ENCODE measurements around the gene RORC.

The RORC gene

GRCh38 chr1:151847867-151848596, 16.4 kb upstream of the RORC start:
- DNase-seq, result no peak

DNA sequence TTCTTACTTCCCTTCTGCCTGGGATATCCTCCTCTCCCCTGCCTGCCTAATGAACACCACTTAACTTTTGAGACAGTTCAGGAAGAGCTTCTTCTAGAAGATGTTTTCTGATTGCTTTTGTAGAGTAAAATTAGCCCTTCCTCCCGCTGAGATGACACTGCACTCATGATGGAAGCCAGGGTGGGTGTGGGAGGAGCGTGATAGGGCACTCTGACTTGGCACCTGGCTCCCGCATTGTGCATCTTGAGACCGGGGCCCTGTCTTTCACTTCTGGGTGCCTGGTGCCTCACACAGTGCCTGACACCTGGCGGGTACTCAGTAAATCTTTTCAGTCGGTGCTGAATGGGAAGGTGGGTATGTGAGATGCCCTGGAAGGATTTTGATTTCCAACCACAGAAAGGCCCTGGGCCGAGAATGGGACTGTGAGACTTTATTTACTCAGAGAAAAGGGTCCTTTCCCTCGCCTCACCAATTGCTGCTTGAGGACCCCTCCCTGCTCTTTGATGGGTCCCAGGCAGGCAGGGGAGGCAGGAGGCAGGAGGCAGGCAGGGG, 15.2 kb upstream of the RORC start:
- DNase-seq, result no peak

- DNase-seq, result no peak
Measured at GRCh38 chr1:151846062-151846568, 14.5 kb upstream of the RORC start.

GRCh38 chr1:151843398-151843797, 11.8 kb upstream of the RORC start:
- no peak for DNase-seq

DNA sequence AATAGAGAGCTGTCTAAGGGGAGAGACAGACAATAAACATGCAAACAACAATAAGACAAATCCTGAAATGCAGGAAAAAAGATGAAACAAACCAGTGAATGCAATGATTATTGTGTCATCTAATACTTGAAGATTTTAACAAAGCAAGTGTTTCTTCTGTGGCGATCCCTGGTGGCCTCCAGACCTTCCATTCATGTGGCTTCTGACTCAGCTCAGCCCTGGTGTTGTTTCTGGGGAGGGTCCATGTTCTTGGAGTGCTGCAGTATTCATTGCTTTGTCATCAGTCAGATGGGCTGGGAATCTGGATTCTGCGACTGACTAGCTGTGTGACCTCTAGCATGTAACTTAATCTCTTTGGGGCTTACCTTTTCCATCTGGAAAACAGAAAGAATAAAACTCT, 9.5 kb upstream of the RORC start:
- no peak for DNase-seq

DNA sequence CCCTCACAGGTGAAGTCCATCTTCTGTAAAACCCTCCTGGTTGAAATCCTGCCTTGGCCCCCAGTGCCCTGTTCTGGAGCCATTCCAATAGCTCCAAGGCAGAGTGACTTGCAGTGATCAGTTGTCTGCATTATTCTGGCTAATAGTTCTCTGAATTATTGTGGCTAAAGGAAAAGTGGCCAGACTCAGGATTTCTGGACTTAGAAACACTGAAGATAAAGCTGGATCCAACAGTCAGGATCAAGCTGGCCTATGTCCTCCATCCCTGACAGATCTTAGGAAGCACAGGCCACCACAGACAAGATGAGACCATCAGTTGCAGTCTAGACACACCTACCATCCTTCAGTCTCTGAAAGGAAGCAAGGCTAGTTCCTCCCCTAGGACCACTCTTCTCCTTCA, 8.8 kb upstream of the RORC start:
- no peak for DNase-seq

GRCh38 chr1:151839457-151840403, 8.1 kb upstream of the RORC start, which contains the start of gene C2CD4D:
Gene C2CD4D, minus strand, starts transcription at chr1:151839820. Its CDS starts 831 bp downstream, at chr1:151838989.
- peak; percentile 78 for DNase-seq

GRCh38 chr1:151839082-151839412, 7.4 kb upstream of the RORC start:
- DNase-seq, result no peak

DNA sequence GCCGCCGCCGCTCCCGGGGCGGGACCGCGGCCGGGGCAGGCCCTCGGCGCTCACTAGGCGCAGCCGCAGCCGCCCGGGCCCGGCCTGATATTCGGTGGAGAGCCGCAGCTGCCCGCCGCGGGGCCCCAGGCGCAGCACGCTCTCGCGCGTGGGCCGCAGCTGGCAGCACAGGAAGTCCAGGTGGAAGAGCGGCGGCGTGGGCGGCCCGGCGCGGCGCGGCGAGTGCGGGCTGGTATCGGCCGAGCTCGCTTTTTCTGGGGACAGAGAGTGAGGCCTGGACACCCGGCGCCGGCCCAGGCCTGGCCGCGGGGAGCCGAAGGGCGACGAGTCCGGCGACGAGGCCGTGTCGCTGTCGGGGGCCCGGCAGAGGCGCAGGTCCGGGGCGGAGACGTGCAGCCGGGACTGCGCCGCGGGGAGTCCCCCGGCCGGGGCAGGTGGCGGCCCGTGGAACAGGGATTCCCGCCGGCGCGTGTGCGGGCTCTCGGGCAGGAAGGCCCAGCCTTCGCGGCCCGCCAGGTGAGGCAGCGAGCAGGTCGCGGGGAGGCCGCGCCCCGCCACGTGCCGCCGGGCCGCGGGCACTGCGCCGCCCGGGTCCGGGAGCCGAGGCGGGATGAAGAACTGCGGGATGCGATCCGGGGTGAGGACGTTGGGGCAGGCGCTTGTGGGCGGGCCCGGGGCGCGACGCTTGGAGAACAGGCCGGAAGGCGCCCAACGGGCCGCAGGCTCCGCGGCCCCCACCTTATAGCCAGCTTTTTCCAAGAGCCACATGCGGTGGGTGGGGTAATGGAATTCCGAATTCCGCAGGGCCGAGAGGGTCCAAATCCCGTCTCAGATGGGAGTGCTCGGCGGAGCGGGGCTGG, 6.8 kb upstream of the RORC start:
- peak; percentile 51 for DNase-seq

- no peak for DNase-seq
Measured at GRCh38 chr1:151837884-151838221, 6.3 kb upstream of the RORC start.

DNA sequence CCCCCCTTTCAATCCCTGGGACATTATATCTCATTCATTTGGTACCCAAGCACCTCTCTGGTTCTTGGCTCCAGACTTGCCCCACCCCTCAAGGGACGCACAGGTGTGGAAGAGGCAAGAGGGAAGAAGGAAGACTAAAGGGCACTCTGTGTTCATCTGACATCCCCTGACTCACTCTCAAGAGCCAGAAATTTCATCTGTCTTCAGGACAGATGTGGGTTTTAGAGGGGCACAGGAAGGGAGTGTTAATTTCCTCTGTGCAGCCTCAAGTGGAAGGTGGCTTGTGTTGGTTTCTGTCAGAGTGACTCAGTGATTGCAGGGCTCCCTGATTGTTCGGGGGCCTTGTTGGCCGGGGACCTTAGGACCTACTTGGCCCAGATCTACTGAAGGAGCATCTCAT, 5.6 kb upstream of the RORC start:
- DNase-seq, result peak; percentile 52

DNA sequence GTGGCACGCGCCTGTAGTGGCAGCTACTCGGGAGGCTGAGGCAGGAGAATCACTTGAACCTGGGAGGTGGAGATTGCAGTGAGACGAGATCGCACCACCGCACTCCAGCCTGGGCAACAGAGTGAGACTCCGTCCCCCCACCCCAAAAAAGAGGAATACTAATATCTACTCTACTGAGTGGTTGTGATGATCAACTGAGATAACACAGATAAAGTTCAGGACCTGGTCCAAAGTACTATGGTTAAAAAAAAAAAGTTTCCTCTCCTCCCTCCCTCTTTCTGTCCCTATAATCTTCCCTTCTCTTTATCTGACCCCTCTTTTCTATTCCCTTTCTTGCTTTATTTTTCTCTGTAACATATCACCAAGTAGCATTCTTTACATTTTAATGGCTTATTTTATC, 4.0 kb upstream of the RORC start:
- DNase-seq, result no peak

DNA sequence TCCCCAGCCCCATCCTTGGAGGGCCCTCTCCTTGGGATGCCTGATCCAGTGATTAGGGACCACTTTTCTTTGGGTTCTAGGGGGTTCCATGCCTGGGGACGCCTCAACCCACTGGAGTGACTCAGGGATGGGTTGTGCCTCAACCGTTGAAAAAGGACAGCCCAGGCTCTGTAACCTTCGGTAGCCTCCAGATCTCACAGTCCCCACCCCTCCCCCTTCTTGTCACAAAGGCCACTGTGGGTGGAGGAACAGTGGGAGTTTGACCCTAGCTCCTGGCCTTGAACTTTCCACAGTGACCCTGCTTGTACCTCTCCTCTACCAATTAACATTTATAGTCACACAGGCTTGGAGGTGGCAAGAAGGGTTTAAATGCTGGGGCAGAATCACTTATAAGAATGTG, 2.6 kb upstream of the RORC start:
- DNase-seq, result no peak

- DNase-seq, result no peak
Measured at GRCh38 chr1:151833172-151833900, 1.7 kb upstream of the RORC start.

DNA sequence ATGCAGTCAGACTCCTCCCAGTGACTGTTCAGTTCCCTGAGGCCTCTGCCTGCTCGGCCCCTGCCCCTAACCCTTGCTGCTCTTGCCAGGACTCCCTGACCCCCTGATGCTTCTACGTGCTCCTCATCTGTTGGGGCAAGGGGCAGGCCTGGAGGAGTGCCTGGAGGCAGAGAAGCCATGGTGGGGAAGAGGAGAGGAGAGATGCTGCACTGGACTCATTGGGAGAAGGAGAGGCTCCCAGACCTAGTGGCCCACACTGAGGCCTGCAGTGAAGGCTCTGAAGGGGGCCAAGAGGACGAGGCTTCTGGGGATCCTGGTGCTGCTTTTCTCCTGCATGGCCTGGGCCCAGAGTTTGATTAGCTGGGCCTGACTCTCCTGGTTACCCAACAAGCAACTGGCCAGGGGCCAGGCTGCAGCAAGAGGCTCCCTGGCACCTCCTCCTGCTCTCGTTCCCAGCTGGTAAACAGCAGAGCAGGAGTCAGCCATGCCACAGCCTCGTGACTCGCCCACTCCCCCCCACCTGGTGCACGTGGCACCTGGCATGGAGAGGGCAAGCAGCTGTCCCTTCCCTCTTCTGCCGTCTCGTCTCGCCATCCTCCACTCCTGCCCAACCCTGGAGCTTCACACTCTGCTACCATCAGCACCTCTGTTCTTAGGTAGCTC, 847 bp upstream of the RORC start:
- no peak for DNase-seq

DNA sequence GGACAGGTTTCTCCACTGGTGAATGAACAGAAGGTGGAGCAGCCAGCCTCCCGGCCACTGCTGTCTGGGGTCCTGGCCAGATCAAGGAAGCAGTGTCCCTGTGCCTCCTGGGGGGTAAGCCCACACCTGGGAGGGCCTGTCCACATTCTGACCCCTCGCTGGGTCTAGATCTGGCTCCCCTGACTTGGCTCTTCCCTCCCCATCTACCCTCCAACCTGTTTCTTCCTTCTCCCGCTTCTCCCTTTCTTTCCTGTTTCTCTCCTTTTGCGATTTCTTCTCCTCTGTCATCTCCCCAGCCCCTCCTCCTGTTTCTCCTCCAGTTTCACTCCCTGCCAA, 378 bp downstream of the RORC start:
- DNase-seq, result no peak

DNA sequence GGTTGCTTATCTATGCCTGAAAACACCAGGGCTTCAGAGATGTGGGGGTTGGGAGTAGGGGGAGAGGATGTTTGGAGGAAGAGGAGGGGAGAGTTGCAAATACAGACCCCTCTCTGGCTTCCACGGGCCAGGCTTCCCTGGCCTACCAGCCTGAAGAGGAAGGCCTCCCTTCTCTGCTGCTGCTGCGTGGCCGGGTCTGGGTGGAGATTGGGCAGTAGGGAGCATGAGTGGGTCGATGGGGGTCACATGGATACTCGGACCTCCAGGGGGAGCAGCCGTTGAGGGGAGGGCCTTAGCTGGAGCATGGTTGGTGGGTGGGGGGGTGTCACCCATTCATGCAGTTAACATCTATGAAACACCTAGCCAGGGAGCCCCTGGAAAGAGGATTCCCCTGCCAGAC, 1.5 kb downstream of the RORC start:
- DNase-seq, result no peak

GRCh38 chr1:151829352-151830046, 2.1 kb downstream of the RORC start:
- DNase-seq, result no peak

- peak; percentile 39 for DNase-seq
Measured at GRCh38 chr1:151828921-151829320, 2.7 kb downstream of the RORC start.

GRCh38 chr1:151827853-151828252, 3.7 kb downstream of the RORC start:
- DNase-seq, result peak; percentile 44

All from CD4-positive, alpha-beta T cell treated with Interleukin-17A for 4 hours (primary cell).